Heart left ventricle (tissue), 16 donors: ENCODE results near the gene CTU2. TPM values are rescaled to one million over a fixed set of nuclear protein-coding genes. Genes with fewer than 3 reads are reported as not detected.
"Not testable (repeated sequence)": the region's sequence is repeated elsewhere in the genome, so short reads cannot be mapped to it uniquely, and the experiment has no call there.

Experiments
- ATAC-seq, 4 donors: fragments of 200-7000 bp; cut with Tn5 transposase; one replicate each; pipeline ENCODE4 v1.9.1; 2020 to 2022; ENCODE audit warnings: moderate library complexity in 4 of 4, mild to moderate bottlenecking in 3 of 4, moderate number of reproducible peaks in 1 of 4
- DNase-seq, 5 donors: peaks; one replicate each; pipeline ENCODE4 v3.0.0-alpha.2; 2020
- H3K27ac ChIP-seq, 12 donors: fragments of 200-600 bp; sonication (generic) in 4 of 12; one replicate each; pipeline versions ENCODE4 v1.5.0 to v1.8.0; 2016 to 2022; ENCODE audit warnings: mild to moderate bottlenecking in 2 of 12
- H3K27me3 ChIP-seq, 9 donors: fragments of 200-600 bp; sonication (generic) in 2 of 9; one replicate each; pipeline versions ENCODE4 v1.5.1 to v1.8.0; 2016 to 2022; ENCODE audit warnings: mild to moderate bottlenecking in 3 of 9
- H3K36me3 ChIP-seq, 9 donors: fragments of 200-600 bp; sonication (generic) in 2 of 9; one replicate each; pipeline versions ENCODE4 v1.5.0 to v1.8.0; 2018 to 2022; ENCODE audit warnings: mild to moderate bottlenecking in 2 of 9
- H3K4me1 ChIP-seq, 12 donors: fragments of 200-600 bp; sonication (generic) in 4 of 12; one replicate each; pipeline versions ENCODE4 v1.5.0 to v1.8.0; 2016 to 2022; ENCODE audit warnings: mild to moderate bottlenecking in 3 of 12
- H3K4me3 ChIP-seq, 12 donors: fragments of 200-600 bp; sonication (generic) in 4 of 12; one replicate each; pipeline versions ENCODE4 v1.5.0 to v1.8.0; 2017 to 2022; ENCODE audit warnings: mild to moderate bottlenecking in 9 of 12, moderate library complexity in 4 of 12
- H3K9me3 ChIP-seq, 12 donors: fragments of 200-600 bp; sonication (generic) in 4 of 12; one replicate each; pipeline versions ENCODE4 v1.5.0 to v1.8.0; 2016 to 2022; ENCODE audit warnings: mild to moderate bottlenecking in 1 of 12
- CTCF ChIP-seq, 12 donors: fragments of 200-600 bp; sonication (generic) in 4 of 12; IDR thresholded peaks; one replicate each; pipeline versions ENCODE4 v1.5.0 to v1.8.0; 2018 to 2022; ENCODE audit warnings: antibody characterized with exemption in 12 of 12, mild to moderate bottlenecking in 5 of 12
- POLR2A ChIP-seq, 2 donors: fragments of 450-650 bp; IDR thresholded peaks; one replicate each; pipeline ENCODE4 v1.6.1; 2017; ENCODE audit warnings: antibody characterized with exemption in 2 of 2, mild to moderate bottlenecking in 2 of 2, moderate library complexity in 2 of 2
- WGBS, 4 donors: extraction: QIAGEN DNeasy Blood & Tissue Kit in 2 of 4; methylation state at CpG; one replicate each; pipeline versions ENCODE4 v1.1.5 to v1.1.7; 2013 to 2018; 5-methylcytosine and 5-hydroxymethylcytosine counted together
- intact Hi-C, 10 donors: fragments of 100-400 bp; cut with DNase I; formaldehyde crosslinking; loops; one replicate each; pipeline versions ENCODE4 v1.11.1 to v1.14.2; 2022
- polyA plus RNA-seq, 2 donors: library from polyadenylated mRNA; stranded (reverse); fragments of 200-250 nt; gene quantifications; one replicate each; pipeline ENCODE4 v1.2.3, GENCODE V29; 2013
- total RNA-seq, 9 donors: library from RNA; depleted of rRNA in 2 of 9; stranded (reverse); fragments of >200 nt in 2 of 9; fragmentation: NEBNext Ultra II Directional in 3 of 9; extraction: Animal tissue kit (Norgen Biotek cat#: 25700) in 3 of 9; gene quantifications; one replicate each; pipeline versions ENCODE4 v1.1.0 to v1.2.4, GENCODE V29; 2016 to 2023
- donor health status: ischemic (EF 13 %, LVEDD 7.1; RV severe dilation, severe dysfunction).
- donor health status: healthy with polysubstance abuse.
- donor health status: DM: no; HTN: yes; CAD: no.
- donor health status: DM: no; HTN: no; CAD: no.
- donor health status: ischemic (EF 25% LVEDD 6.9; RV normal size, moderate dysfunction).
- donor health status: ischemic (EF 25% LVEDD 5.7; RV mildly dilated, moderate dysfunction).
- donor health status: healthy.
- donor health status: DM: yes; HTN: yes; CAD: no.
- donor health status: ischemic (EF 35%, LVEDD 5.7; RV mildly dilated, moderate dysfunction).
- donor health status: nonischemic (EF 11% LVEDD 7.7; RV severe dilation, severe dysfunction).
- donor health status: DM: yes; HTN: yes; CAD: no.
- donor health status: PGD.
- donor health status: ischemic (EF 29% LVEDD 5.4; RV normal size, mild dysfunction).
- donor health status: nonischemic (EF 23%, LVEDD 6.1; RV moderate dilation, normal function).

The CTU2 gene
- total and polyA plus RNA-seq, 11 donors: 6.5 to 20.8 (median 13.0) TPM

GRCh38 chr16:88662843-88663606, 43.3 kb upstream of the CTU2 start, which contains the start of gene MVD:
TSS of gene MVD (minus strand) at chr16:88663091. CDS start at chr16:88663080, 11 bp downstream.
- TF ChIP-seq POLR2A (IDR thresholded peaks at IDR 0.05) (peak; percentile 7 to 92), CTCF (IDR thresholded peaks at IDR 0.05) (peak in 2 of 12 donors; percentile 8 to 22)
- Histone ChIP-seq H3K4me1 (peaks cover 0 to 32% (median 25%) of the 10 kb centered on the region in 12 donors), H3K27me3 (no peaks in the 10 kb centered on the region), H3K36me3 (peaks cover 0 to 7% (median 0%) of the 10 kb centered on the region in 9 donors), H3K27ac (peak within 1 kb of the TSS; percentile 1 to 97 (median 84)), H3K4me3 (peak within 1 kb of the TSS; percentile 56 to 100 (median 90)), H3K9me3 (no peaks in the 10 kb centered on the region)
- intact Hi-C loops: loop anchor here in 1 of 10 donors (5.0 kb wide), 1 partner anchor 44 kb away; the partner anchor contains the start of genes CTU2 and RNF166
- peak; percentile 98 to 99 (median 98) for DNase-seq
- ATAC-seq: peak; percentile 99
- 0 to 1% (median 1%) methylated on average over 27 to 88 of the region's 88 CpGs for WGBS, 4 donors

GRCh38 chr16:88665148-88665547, 41.2 kb upstream of the CTU2 start:
- TF ChIP-seq CTCF (IDR thresholded peaks at IDR 0.05) (no peak), POLR2A (IDR thresholded peaks at IDR 0.05) (no peak)
- Histone ChIP-seq H3K9me3 (no peaks in the 10 kb centered on the region), H3K36me3 (peaks cover 0 to 3% (median 0%) of the 10 kb centered on the region in 9 donors), H3K27me3 (no peaks in the 10 kb centered on the region), H3K4me3 (no peak overlapping the region), H3K27ac (peak overlapping the region in 7 of 12 donors; percentile 11 to 37 (median 24)), H3K4me1 (peaks cover 0 to 32% (median 25%) of the 10 kb centered on the region in 12 donors)
- peak in 1 of 4 donors; percentile 40 for ATAC-seq
- WGBS, 4 donors: 17 to 35% (median 32%) methylated on average over 4 of the region's 4 CpGs
- intact Hi-C loops: no loop called here
- DNase-seq: peak in 2 of 5 donors; percentile 55 to 61

- no peak overlapping the region for H3K4me3 ChIP-seq
- peak overlapping the region in 3 of 12 donors; percentile 11 to 37 (median 14) for H3K27ac ChIP-seq
- peaks cover 0 to 32% (median 25%) of the 10 kb centered on the region in 12 donors for H3K4me1 ChIP-seq
- WGBS, 4 donors: 81 to 89% (median 86%) methylated on average over 3 of the region's 3 CpGs
- intact Hi-C loops: no loop called here
- no peaks in the 10 kb centered on the region for H3K9me3 ChIP-seq
- peaks cover 0 to 3% (median 0%) of the 10 kb centered on the region in 9 donors for H3K36me3 ChIP-seq
- no peaks in the 10 kb centered on the region for H3K27me3 ChIP-seq
- no peak for ATAC-seq
- TF ChIP-seq POLR2A (IDR thresholded peaks at IDR 0.05) (no peak), CTCF (IDR thresholded peaks at IDR 0.05) (no peak)
- DNase-seq: no peak
Observed at GRCh38 chr16:88665570-88665969, 40.7 kb upstream of the CTU2 start.

- intact Hi-C loops: no loop called here
- DNase-seq (no peak), ATAC-seq (no peak)
- WGBS, 4 donors: 53 to 63% (median 54%) methylated on average over 4 to 5 of the region's 5 CpGs
- TF ChIP-seq POLR2A (IDR thresholded peaks at IDR 0.05) (no peak), CTCF (IDR thresholded peaks at IDR 0.05) (peak in 3 of 12 donors; percentile 6 to 10 (median 8))
- Histone ChIP-seq H3K27me3 (no peaks in the 10 kb centered on the region), H3K27ac (no peak overlapping the region), H3K4me3 (no peak overlapping the region), H3K4me1 (peaks cover 0 to 31% (median 18%) of the 10 kb centered on the region in 12 donors), H3K36me3 (peaks cover 0 to 3% (median 0%) of the 10 kb centered on the region in 9 donors), H3K9me3 (no peaks in the 10 kb centered on the region)
Observed at GRCh38 chr16:88667461-88667860, 38.8 kb upstream of the CTU2 start.

- H3K9me3 ChIP-seq, H3K27ac ChIP-seq, H3K4me3 ChIP-seq, intact Hi-C loops, H3K36me3 ChIP-seq, DNase-seq, H3K27me3 ChIP-seq, ATAC-seq: not testable (repeated sequence)
- 90 to 95% (median 93%) methylated on average over 8 of the region's 8 CpGs for WGBS, 4 donors
- H3K4me1 ChIP-seq: peaks cover 0 to 37% (median 20%) of the 10 kb centered on the region in 12 donors
Observed at GRCh38 chr16:88669493-88669892, 36.8 kb upstream of the CTU2 start.
